NAMALWA (cell line): ENCODE results near the gene KLRC4.
"Not testable (repeated sequence)": the region's sequence is repeated elsewhere in the genome, so short reads cannot be mapped to it uniquely, and the experiment has no call there.

Experiments used
- DNase-seq: peaks from one replicate; pipeline ENCODE4 v3.0.0-alpha.2; 2015; ENCODE audit warnings: low spot score

Gene KLRC4

DNA sequence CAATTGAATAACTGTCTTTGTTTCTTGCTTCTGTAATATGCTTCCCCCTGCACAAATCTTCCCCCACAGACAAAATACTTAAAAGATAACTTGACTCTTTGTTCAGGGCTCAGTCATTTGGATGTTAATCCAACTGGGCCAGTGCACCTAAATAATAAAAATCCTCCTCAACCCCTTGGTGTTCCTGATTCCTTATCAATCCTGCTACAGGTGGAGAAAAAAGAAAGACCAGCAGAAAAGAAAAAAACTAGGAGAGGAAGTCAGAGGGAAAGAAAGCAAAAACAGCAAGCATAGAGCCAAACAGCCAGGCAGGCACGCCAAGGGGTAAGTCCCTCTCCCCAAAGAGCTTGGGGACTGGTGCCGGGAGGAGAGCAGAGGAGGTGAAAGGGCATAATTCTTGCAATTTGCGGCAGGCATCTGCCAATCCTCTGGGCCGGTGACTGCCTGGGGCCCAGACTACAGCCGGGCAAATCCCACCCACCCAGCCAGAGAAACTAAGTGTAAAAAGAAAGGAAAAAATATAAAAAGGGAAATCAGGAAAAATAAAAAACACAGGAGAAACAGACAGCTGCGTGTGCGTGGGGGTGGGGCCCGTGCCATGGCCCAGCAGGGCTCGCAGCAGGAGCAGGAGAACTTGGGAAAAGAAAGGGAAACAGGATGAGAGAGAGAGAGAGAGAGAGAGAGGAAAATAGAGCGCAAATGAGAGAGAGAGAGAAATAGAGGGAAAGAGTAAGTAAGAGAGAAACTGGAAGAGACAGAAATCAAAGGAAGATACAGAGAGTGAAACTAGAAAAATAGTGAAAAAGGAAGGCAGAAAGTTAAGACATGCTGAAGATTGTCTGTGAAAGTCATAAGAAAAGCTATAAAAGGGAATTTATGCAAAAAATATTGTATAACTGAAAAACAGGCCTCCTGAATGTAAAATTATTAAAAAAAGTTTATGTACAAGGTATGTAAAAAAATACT lies 41.1 kb downstream of the KLRC4 start:
- DNase-seq, result no peak

DNA sequence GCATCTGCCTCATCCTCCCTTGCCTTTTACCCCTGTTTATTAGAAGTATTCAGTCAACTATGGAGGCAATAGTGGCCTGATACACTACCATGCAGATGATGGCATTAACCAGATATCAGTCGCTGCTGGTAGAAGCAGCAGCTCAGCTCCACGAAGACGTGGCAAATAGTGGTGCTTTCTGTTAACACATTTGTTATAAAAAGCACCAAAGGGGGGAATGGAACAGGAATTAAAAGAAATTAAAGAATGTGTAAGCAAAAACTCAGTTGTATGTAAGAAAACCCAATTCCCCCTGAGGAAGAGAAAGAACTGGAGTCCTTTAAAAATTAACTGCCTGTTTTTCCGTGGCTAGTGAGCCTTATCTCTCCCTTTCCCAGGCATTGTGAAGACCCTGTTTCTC lies 41.8 kb downstream of the KLRC4 start:
- not testable (repeated sequence) for DNase-seq

DNA sequence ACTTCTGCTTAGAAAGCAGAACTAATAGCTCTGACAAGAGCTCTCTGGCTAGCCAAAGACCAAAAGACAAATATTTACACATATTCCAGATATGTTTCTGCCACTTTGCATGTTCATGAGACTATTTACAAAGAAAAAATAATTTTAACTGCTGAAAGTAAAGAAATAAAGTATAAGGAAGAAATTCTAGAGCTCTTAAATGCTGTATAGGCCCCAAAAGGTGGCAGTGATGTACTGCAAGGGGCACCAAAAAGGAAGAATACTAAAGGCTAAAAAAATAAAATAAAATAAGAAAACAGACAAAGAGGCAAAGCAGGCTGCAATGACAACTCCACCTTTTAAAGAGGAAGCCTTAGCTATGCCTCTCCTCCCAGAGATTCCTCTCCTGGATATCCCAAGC lies 42.7 kb downstream of the KLRC4 start:
- peak; percentile 58 for DNase-seq

DNA sequence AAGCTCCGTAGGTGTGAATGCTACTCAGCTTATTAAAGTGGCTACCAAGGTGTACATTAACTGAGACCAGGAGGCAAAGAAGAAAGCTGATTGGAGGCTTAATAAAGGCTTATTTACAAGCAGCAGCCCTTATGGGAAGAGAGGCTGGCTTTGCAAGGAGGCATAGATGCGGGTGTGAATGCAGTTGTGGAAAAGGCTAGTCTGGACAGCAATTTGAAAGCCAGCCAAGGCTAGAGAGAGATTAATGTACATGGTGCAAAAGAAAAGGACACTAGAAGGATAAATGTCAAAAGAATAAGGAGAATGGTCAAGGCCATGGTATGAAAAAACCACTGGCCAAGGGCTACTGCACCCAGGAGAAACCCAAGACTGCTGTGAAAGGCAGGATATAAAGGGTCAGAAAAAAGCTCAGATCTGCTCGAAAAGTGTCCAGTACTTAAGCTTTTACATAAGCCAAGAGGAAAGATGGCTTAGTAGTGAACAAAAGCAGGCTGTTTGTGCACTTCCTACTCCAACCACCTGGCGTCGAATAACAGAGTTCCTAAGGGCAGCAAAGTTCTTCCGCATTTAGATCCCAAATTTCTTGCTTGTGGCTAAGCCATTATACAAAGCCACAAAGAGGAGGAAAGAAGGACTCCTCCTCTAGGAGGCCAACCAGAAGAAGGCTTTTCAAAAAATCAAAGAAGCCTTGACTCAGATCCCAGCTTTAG lies 43.7 kb downstream of the KLRC4 start:
- DNase-seq, result peak; percentile 18

DNA sequence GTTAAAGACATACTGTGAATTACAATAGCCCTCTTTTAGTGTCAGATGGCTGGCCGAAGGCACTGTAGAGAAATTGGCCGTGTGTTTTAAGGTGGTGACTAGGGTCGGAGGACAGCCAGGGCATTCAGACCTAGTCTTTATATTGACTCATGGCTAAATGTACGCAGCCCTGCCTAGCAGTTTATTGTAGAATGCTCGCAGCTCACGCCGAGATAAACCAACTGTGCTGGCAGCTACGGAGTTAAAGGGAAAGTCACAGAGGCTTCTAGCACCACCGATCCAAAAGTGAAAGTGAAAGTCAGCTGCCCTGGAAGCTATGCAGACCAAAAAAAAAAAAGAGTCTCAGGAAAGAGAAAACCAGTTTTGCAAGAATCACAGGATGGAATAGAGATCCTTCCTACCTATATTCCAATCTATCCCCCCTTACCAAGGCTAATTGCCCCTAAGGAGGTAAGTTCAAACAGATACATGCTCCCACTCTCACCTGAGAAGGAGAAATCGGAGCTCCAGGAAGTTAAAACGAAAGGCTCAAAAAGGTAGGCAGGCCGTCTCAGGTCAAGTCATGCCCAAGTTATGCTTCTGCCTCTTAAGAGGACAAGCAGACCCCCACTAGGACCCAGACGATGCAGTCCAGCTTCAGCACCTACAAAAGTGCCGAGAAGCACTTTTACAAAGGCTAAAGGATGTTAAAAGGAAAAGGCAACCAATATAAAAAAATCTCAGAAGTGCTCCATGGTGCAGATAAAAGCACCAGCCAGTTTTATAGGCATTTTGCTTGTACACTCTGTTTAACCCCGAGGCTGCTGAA lies 44.5 kb downstream of the KLRC4 start:
- peak; percentile 89 for DNase-seq

DNA sequence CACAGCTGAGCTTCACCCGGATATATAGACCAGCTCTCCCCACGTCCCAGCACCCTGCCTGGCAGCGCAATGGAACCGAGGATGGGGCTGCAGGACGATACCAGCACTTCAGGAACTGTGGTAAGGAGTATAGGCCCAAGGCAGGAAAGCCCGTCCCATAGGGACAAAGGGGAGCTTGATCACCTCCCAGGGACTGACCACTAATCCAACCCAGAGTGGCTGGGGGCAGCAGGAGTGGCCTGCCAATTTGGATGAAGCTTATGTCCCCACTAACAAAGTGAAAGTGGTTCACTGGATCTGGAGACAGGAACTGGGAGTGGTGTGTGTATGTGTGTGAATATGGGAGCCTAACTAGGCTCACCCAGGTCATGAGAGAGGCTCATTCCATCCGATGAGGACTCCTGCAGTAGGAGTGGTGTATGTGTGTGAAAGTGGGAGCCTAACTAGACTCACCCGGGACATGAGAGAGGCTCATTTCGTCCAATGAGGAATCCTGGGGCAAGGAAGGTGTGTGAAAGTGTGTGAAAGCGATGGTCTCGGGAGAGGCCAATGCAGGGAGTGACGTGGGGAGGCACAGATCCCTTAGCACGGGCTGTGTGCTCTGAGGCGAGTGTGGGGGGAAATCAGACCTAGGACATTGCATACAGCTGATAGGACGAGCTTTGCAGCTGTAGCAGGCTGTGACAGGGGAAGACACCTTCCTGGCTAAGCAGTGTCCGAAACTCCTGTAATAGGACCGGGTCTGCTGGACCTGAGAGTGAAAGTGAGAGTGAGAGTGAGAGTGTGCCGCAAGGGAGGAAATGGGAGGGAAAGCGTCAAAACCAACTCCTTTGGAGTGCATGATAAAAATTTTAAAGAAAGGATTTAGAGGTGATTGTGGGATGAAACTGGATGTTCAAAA lies 45.4 kb downstream of the KLRC4 start:
- peak; percentile 66 for DNase-seq

DNA sequence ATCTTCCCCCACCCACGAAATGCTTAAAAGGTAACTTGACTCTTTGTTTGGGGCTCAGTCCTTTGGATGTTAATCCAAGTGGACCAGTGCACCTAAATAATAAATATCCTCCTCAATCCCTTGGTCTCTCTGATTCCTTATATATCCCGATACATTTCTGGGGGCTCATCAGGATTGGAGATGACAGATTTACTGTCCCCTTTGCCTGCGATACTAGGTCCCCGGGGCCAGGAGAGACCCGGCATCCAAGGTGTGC lies 46.0 kb downstream of the KLRC4 start:
- no peak for DNase-seq

DNA sequence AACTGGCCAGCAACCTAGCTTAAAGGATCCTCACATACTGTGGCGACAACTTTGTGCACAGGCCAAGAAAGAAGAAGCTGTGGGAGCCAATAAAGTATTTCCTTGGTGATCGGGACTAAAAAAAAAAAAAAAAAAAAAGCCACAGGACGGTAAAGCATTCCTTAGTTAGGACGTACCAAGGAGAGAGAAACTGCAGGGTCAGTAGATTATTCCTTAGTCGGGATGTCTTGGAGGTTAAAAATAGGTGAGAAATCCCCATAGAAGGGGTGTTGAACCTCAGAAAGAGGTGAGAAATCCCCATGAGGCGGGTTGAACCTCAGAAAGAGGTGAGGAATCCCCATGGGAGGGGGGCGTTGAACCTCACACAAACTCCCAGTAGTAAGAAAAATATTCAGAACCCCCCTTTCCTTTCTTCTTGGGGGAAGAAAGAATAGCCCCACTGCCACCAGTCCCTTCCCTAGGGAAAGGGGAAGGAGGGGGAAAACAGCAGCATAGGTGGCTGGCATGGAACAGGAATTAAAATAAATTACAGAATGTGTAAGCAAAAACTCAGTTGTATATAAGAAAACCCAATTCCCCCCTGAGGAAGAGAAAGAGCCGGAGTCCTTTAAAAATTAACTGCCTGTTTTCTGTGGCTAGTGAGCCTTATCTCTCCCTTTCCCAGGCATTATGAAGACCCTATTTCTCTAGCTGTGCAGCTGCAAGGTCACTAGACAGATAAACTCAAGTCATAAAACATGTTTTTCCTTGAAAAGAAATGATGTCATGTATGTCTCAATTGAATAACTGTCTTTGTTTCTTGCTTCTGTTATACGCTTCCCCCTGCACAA lies 46.5 kb downstream of the KLRC4 start:
- peak; percentile 33 for DNase-seq

DNA sequence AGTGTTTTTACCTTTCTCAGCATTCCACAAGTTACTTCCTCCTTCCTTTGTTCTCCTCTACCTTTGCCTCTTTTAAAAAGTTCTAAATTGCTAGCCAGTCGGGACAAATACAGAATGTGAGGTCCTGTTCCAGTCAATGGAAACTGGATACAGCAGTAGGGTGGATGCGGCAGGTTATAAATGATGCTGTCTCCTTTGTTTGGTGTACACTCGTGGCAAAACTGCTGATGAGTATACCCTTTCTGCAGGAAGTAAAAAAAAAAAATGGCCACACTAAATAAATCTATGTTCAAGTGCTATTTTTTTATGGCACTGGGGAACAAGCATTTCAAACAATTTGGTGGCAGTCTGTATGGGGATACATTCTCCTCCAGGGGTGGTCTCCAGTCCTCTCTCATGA lies 47.2 kb downstream of the KLRC4 start:
- peak; percentile 12 for DNase-seq

DNA sequence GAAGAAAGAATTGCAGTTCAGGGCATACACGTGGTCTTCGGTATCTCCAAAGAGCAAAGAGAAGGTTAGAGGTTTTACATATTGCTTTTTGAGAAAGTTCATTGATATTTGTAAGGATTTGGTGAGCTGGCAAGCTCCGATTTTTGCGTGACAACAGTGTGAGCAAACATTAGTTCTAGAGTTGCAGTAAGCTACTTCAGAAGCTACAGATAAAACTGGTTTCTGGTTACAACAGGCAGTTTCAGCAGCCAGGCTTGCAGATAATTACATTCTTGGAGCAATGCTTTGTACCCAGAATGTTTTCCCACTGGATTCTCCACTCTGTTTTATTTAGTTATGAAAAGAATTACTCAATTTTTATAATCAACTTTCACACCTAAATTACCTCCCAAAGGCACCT lies 47.9 kb downstream of the KLRC4 start:
- no peak for DNase-seq

DNA sequence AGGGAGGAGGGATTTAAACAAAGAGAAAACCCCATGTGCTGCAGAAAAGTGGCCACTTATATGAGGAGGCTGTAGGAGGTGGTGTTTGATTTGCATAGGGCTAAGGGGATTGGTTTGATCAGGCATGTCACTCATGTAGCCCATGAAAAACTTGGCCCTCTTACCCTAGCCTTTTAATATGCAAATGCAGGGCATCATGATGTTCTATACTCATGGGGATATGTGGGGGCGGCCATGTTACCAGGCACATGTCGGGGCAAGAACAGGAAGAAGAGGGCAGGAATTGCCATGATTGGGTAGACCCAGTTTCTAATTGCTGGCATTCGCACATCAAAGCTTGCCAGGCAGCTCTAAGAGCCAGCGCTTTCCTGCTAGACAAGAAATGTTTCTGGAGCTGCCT lies 48.5 kb downstream of the KLRC4 start:
- DNase-seq, result peak; percentile 45

DNA sequence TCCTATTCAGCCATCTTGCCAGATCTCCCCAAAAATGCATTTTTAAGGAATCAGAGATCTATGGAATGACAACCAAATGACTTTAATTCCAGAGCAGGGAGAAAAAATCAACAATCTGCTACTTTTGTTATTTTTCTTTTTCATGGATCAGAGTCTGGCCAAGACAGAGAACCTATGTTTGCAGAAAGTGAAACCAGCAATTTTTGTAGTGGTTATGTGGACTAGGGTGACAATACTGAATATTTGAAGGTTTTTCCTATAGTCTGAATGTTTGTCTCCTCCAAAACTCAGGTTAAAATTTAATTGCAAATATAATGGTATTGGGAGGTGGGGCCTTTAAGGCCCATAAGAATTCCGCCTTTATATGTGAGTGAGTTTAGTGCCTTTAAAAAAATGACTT lies 50.6 kb downstream of the KLRC4 start:
- no peak for DNase-seq

DNA sequence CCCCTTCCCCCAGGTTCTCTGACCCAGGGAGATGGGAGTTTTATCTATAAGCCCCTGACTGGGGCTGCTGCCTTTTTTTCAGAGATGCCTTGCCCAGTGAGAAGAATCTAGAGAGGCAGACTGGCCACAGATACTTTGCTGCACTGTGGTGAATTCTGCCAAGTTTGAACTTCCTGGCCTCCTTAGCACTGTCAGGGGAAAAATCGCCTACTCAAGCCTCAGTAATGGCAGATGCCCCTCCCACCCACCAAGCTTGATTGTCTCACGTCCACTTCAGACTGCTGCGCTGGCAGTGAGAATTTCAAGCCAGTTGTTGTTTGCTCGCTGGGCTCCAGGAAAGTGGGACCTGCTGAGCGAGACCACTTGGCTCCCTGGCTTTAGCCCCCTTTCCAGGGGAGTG lies 51.4 kb downstream of the KLRC4 start:
- no peak for DNase-seq
